Lower leg skin (tissue), 3 donors: ENCODE data around the gene CAMTA2.

ENCODE experiments used
- POLR2A ChIP-seq, 2 donors: fragments of 450-650 bp; IDR thresholded peaks; one replicate each; pipeline ENCODE4 v1.6.1; 2016 to 2017; ENCODE audit warnings: antibody characterized with exemption in 2 of 2, mild to moderate bottlenecking in 1 of 2, moderate library complexity in 1 of 2
- TF ChIP-seq, protein P1 (sequence below), 3 donors: fragments of 450-650 bp; IDR thresholded peaks; one replicate each; pipeline ENCODE4 v1.5.1; 2016; ENCODE audit warnings: antibody characterized with exemption in 3 of 3, mild to moderate bottlenecking in 3 of 3, moderate library complexity in 2 of 3

GRCh38 chr17:4945944-4946280 is 41.6 kb downstream of the CAMTA2 start:
- TF ChIP-seq, protein P1, sequence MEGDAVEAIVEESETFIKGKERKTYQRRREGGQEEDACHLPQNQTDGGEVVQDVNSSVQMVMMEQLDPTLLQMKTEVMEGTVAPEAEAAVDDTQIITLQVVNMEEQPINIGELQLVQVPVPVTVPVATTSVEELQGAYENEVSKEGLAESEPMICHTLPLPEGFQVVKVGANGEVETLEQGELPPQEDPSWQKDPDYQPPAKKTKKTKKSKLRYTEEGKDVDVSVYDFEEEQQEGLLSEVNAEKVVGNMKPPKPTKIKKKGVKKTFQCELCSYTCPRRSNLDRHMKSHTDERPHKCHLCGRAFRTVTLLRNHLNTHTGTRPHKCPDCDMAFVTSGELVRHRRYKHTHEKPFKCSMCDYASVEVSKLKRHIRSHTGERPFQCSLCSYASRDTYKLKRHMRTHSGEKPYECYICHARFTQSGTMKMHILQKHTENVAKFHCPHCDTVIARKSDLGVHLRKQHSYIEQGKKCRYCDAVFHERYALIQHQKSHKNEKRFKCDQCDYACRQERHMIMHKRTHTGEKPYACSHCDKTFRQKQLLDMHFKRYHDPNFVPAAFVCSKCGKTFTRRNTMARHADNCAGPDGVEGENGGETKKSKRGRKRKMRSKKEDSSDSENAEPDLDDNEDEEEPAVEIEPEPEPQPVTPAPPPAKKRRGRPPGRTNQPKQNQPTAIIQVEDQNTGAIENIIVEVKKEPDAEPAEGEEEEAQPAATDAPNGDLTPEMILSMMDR (IDR thresholded peaks at IDR 0.05), result no peak
- no peak for TF ChIP-seq POLR2A (IDR thresholded peaks at IDR 0.05)
